Measurements from ENCODE around the gene MDN1. TPM values are rescaled to one million over a fixed set of nuclear protein-coding genes. Genes with fewer than 3 reads are reported as not detected.
A peak's percentile ranks its signal among the peaks of the same experiment; 100 is the strongest.

The MDN1 gene
- total and polyA plus RNA-seq, 8 donors, result 5.5 to 69.2 (median 17.7) TPM

- Histone ChIP-seq H3K4me3 (no peak overlapping the region), H3K4me1 (peaks cover 0 to 17% (median 11%) of the 10 kb centered on the region in 4 donors), H3K9me3 (no peaks in the 10 kb centered on the region), H3K27ac (no peak overlapping the region), H3K27me3 (no peaks in the 10 kb centered on the region), H3K36me3 (peaks cover 0 to 38% (median 28%) of the 10 kb centered on the region in 4 donors)
- TF ChIP-seq CTCF (IDR thresholded peaks at IDR 0.05), result no peak
- no peak for TF ChIP-seq POLR2AphosphoS5 (IDR thresholded peaks at IDR 0.05)
- no peak for TF ChIP-seq EP300 (IDR thresholded peaks at IDR 0.05)
- no peak for TF ChIP-seq POLR2A (IDR thresholded peaks at IDR 0.05)
- intact Hi-C loops (cut with DNase I; ENCODE audit: low total_unique reads), result no loop called here
- no peak for DNase-seq
- 60 to 81% (median 73%) methylated on average over 3 of the region's 3 CpGs for WGBS, 5 donors
Observed at GRCh38 chr6:89843070-89843469, 23.5 kb upstream of the MDN1 start.

- Histone ChIP-seq H3K4me1 (peaks cover 0 to 17% (median 11%) of the 10 kb centered on the region in 4 donors), H3K9me3 (no peaks in the 10 kb centered on the region), H3K4me3 (no peak overlapping the region), H3K27me3 (no peaks in the 10 kb centered on the region), H3K36me3 (peaks cover 0 to 37% (median 23%) of the 10 kb centered on the region in 4 donors), H3K27ac (no peak overlapping the region)
- no peak for DNase-seq
- intact Hi-C loops (cut with DNase I; ENCODE audit: low total_unique reads), result no loop called here
- WGBS, 5 donors, result 75 to 94% (median 93%) methylated on average over 2 of the region's 2 CpGs
- no peak for TF ChIP-seq POLR2A (IDR thresholded peaks at IDR 0.05)
- no peak for TF ChIP-seq CTCF (IDR thresholded peaks at IDR 0.05)
- TF ChIP-seq POLR2AphosphoS5 (IDR thresholded peaks at IDR 0.05), result no peak
- no peak for TF ChIP-seq EP300 (IDR thresholded peaks at IDR 0.05)
Observed at GRCh38 chr6:89842228-89842627, 22.6 kb upstream of the MDN1 start.

- DNase-seq, result peak in 1 of 2 donors; percentile 41
- 58 to 82% (median 74%) methylated on average over 3 of the region's 3 CpGs for WGBS, 5 donors
Observed at GRCh38 chr6:89840538-89840937, 20.9 kb upstream of the MDN1 start.

GRCh38 chr6:89836639-89837222 lies 17.1 kb upstream of the MDN1 start:
- Histone ChIP-seq H3K4me3 (no peak overlapping the region), H3K36me3 (peaks cover 9 to 44% (median 31%) of the 10 kb centered on the region in 4 donors), H3K27ac (no peak overlapping the region), H3K4me1 (peaks cover 0 to under 1% (median under 1%) of the 10 kb centered on the region in 4 donors), H3K27me3 (no peaks in the 10 kb centered on the region), H3K9me3 (no peaks in the 10 kb centered on the region)
- intact Hi-C loops (cut with DNase I; ENCODE audit: low total_unique reads), result no loop called here
- no peak for DNase-seq
- 95 to 97% (median 96%) methylated on average over 8 of the region's 8 CpGs for WGBS, 5 donors
- TF ChIP-seq POLR2AphosphoS5 (IDR thresholded peaks at IDR 0.05) (no peak), POLR2A (IDR thresholded peaks at IDR 0.05) (no peak), CTCF (IDR thresholded peaks at IDR 0.05) (no peak), EP300 (IDR thresholded peaks at IDR 0.05) (no peak)

More at GRCh38 chr6:89840538-89840937, 20.9 kb upstream of the MDN1 start:
- intact Hi-C loops (cut with DNase I; ENCODE audit: low total_unique reads), result no loop called here
- H3K36me3 ChIP-seq, result peaks cover 0 to 27% (median 14%) of the 10 kb centered on the region in 4 donors
- H3K4me1 ChIP-seq, result peaks cover 0 to 17% (median 11%) of the 10 kb centered on the region in 4 donors
- no peak overlapping the region for H3K27ac ChIP-seq
- H3K4me3 ChIP-seq, result no peak overlapping the region
- no peak for TF ChIP-seq POLR2A (IDR thresholded peaks at IDR 0.05)
- TF ChIP-seq EP300 (IDR thresholded peaks at IDR 0.05), result no peak
- no peak for TF ChIP-seq CTCF (IDR thresholded peaks at IDR 0.05)
- no peak for TF ChIP-seq POLR2AphosphoS5 (IDR thresholded peaks at IDR 0.05)
- no peaks in the 10 kb centered on the region for H3K9me3 ChIP-seq
- no peaks in the 10 kb centered on the region for H3K27me3 ChIP-seq

All from stomach (tissue), 9 donors.